Panc1 (cell line): ENCODE results near the gene LAMB3. TPM values are rescaled to one million over a fixed set of nuclear protein-coding genes. Genes with fewer than 3 reads are reported as not detected.
A peak's percentile ranks its signal among the peaks of the same experiment; 100 is the strongest.

Experiments used
- ATAC-seq: fragments of 200-7000 bp; cut with Tn5 transposase; 2 replicates; pipeline ENCODE4 v1.9.1; 2020; ENCODE audit warnings: mild to moderate bottlenecking, moderate library complexity
- BruUV-seq: library from RNA; stranded (reverse); fragments of 400-500 nt; replicated peaks from 2 replicates; lab custom pipeline; 2021; lab: Mats Ljungman, UMichigan
- CTCF ChIA-PET: fragments of 300-600 bp; sonication (Branson Sonifier 250); formaldehyde crosslinking; loops from one replicate; lab custom pipeline; 2022; ENCODE audit warnings: antibody characterized with exemption; lab: Charles Lee
- POLR2A ChIA-PET: fragments of 300-600 bp; sonication (Branson Sonifier 250); formaldehyde crosslinking; loops from one replicate; lab custom pipeline; 2022; ENCODE audit warnings: antibody characterized with exemption; lab: Charles Lee
- DNase-seq: peaks from one replicate; pipeline ENCODE4 v3.0.0-alpha.2; 2010; ENCODE audit warnings: low read depth, low spot score
- H3K27ac ChIP-seq: 2 replicates; pipeline ENCODE4 v1.5.1; 2011; ENCODE audit warnings: mild to moderate bottlenecking, low read length, inconsistent platforms
- H3K27me3 ChIP-seq: fragments of 200-500 bp; sonication (Bioruptor generic); 2 replicates; pipeline ENCODE4 v1.6.0; 2014; ENCODE audit warnings: low read length, inconsistent platforms; ENCODE audit not compliant: control insufficient read depth, insufficient read depth
- H3K36me3 ChIP-seq: fragments of 200-500 bp; sonication (Bioruptor generic); 2 replicates; pipeline ENCODE4 v1.5.1; 2014; ENCODE audit warnings: inconsistent platforms, mild to moderate bottlenecking, low read length, moderate library complexity; ENCODE audit not compliant: control insufficient read depth, insufficient read depth
- H3K4me1 ChIP-seq: 2 replicates; pipeline ENCODE4 v1.5.1; 2011; ENCODE audit warnings: inconsistent platforms, mild to moderate bottlenecking, low read length, moderate library complexity; ENCODE audit not compliant: control insufficient read depth, insufficient read depth
- H3K4me3 ChIP-seq, 2 experiments: 2 replicates each; pipeline ENCODE4 v1.5.1; 2011 to 2012; ENCODE audit warnings: low read depth in 2 of 2, low read length in 2 of 2, mild to moderate bottlenecking in 2 of 2, inconsistent platforms in 1 of 2, moderate library complexity in 1 of 2
- H3K9me3 ChIP-seq: fragments of 200-500 bp; sonication (Bioruptor generic); 2 replicates; pipeline ENCODE4 v1.5.1; 2014; ENCODE audit warnings: low read depth, mild to moderate bottlenecking, inconsistent platforms, low read length, moderate library complexity; ENCODE audit not compliant: control insufficient read depth, insufficient read depth
- POLR2AphosphoS5 ChIP-seq: IDR thresholded peaks from 2 replicates; pipeline ENCODE4 v1.6.1; 2012; ENCODE audit warnings: mild to moderate bottlenecking, low read depth, low read length, moderate library complexity
- SIN3A ChIP-seq: IDR thresholded peaks from 2 replicates; pipeline ENCODE4 v1.6.1; 2012; ENCODE audit warnings: low read depth, mild to moderate bottlenecking, low read length, moderate library complexity, borderline replicate concordance; ENCODE audit not compliant: insufficient read depth
- TCF7L2 ChIP-seq: IDR thresholded peaks from 2 replicates; pipeline ENCODE4 v1.6.1; 2011; ENCODE audit warnings: mild to moderate bottlenecking, low read depth, low read length, inconsistent platforms
- in situ Hi-C: cut with HindIII; loops from 2 replicates; pipeline ENCODE4 v1.10.0; 2016; ENCODE audit warnings: low sequenced_read_pairs, low pct_unique_long_range_greater_than_20kb
- intact Hi-C: fragments of 100-400 bp; cut with micrococcal nuclease; formaldehyde crosslinking; loops from one replicate; pipeline ENCODE4 v1.10.0; 2022; ENCODE audit not compliant: unreplicated experiment
- total RNA-seq: library from RNA; stranded (reverse); gene quantifications from one replicate; pipeline ENCODE4 v1.2.1, GENCODE V29; 2021; ENCODE audit not compliant: unreplicated experiment
- TF ChIP-seq, protein P1 (sequence below): fragments of 450-650 bp; IDR thresholded peaks from 2 replicates; pipeline ENCODE4 v1.5.1; 2017; ENCODE audit warnings: mild to moderate bottlenecking
- TF ChIP-seq, protein P2 (sequence below), 2 experiments: IDR thresholded peaks; 2 replicates each; pipeline ENCODE4 v1.6.1; 2011 to 2012; ENCODE audit warnings: low read depth in 2 of 2, control low read depth in 1 of 2, low read length in 1 of 2, mild to moderate bottlenecking in 1 of 2, moderate library complexity in 1 of 2; ENCODE audit not compliant: insufficient read depth in 1 of 2

The LAMB3 gene
- total RNA-seq, 1 experiment from 2014 or later = 0.85 TPM

DNA sequence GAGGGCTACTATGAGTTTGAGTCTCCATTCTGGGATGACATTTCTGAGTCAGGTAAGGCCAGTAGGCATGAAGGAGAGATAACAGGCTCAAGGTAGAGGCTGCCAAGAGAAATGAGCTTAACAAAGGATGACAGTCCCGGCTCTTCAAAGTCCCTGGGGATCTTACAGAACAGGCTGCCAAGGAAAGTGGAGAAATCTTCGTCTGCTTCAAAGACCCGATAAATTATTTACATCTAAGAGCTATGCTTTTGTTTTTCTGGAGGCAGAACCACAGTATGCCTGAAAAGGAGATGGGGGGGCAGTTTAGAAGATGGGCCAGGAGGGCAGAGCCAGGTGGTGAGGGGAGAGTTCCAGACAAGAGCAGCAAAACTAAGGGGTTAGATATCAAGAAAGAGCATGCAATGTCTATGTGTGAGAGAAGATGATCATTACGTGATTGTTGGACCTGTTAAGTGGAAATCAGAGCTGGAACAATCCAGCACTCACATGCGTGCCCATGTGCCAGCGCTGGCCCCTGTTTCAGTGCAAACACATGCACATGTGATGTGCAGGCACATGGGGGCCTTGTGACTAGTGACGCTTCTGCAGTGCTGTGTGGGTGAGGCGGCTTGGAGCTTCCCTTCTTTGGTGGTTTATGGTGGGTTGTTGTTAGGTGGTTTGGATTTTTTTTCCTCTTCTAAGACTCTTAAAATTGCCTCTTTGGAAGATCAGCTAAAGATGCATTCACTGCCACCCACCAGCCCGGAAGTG, 43.0 kb downstream of the LAMB3 start:
- intact Hi-C loops = no loop called here
- TF ChIP-seq POLR2AphosphoS5 (no peak), SIN3A (no peak), TCF7L2 (no peak)
- TF ChIP-seq, protein P1, sequence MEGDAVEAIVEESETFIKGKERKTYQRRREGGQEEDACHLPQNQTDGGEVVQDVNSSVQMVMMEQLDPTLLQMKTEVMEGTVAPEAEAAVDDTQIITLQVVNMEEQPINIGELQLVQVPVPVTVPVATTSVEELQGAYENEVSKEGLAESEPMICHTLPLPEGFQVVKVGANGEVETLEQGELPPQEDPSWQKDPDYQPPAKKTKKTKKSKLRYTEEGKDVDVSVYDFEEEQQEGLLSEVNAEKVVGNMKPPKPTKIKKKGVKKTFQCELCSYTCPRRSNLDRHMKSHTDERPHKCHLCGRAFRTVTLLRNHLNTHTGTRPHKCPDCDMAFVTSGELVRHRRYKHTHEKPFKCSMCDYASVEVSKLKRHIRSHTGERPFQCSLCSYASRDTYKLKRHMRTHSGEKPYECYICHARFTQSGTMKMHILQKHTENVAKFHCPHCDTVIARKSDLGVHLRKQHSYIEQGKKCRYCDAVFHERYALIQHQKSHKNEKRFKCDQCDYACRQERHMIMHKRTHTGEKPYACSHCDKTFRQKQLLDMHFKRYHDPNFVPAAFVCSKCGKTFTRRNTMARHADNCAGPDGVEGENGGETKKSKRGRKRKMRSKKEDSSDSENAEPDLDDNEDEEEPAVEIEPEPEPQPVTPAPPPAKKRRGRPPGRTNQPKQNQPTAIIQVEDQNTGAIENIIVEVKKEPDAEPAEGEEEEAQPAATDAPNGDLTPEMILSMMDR = no peak
- TF ChIP-seq, protein P2, sequence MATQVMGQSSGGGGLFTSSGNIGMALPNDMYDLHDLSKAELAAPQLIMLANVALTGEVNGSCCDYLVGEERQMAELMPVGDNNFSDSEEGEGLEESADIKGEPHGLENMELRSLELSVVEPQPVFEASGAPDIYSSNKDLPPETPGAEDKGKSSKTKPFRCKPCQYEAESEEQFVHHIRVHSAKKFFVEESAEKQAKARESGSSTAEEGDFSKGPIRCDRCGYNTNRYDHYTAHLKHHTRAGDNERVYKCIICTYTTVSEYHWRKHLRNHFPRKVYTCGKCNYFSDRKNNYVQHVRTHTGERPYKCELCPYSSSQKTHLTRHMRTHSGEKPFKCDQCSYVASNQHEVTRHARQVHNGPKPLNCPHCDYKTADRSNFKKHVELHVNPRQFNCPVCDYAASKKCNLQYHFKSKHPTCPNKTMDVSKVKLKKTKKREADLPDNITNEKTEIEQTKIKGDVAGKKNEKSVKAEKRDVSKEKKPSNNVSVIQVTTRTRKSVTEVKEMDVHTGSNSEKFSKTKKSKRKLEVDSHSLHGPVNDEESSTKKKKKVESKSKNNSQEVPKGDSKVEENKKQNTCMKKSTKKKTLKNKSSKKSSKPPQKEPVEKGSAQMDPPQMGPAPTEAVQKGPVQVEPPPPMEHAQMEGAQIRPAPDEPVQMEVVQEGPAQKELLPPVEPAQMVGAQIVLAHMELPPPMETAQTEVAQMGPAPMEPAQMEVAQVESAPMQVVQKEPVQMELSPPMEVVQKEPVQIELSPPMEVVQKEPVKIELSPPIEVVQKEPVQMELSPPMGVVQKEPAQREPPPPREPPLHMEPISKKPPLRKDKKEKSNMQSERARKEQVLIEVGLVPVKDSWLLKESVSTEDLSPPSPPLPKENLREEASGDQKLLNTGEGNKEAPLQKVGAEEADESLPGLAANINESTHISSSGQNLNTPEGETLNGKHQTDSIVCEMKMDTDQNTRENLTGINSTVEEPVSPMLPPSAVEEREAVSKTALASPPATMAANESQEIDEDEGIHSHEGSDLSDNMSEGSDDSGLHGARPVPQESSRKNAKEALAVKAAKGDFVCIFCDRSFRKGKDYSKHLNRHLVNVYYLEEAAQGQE (IDR thresholded peaks at IDR 0.05; ENCODE audit: insufficient read depth in 1 of 2, low read depth in 2 of 2, low read length in 1 of 2) = no peak
- Histone ChIP-seq H3K4me1 (no peaks in the 10 kb centered on the region), H3K4me3 (no peak overlapping the region), H3K36me3 (no peaks in the 10 kb centered on the region), H3K27ac (no peak overlapping the region), H3K27me3 (no peaks in the 10 kb centered on the region; the same call in 1 of the 2 replicates), H3K9me3 (no peaks in the 10 kb centered on the region)
- ATAC-seq (no peak), DNase-seq (no peak)
- in situ Hi-C loops = no loop called here
- CTCF ChIA-PET = interaction anchor here (0.8 kb wide), 1 partner anchor 40 kb away, joined by 3 read pairs; no protein-coding TSS in a partner anchor
- POLR2A ChIA-PET = no interaction called here
- BruUV-seq = no TSS peak

DNA sequence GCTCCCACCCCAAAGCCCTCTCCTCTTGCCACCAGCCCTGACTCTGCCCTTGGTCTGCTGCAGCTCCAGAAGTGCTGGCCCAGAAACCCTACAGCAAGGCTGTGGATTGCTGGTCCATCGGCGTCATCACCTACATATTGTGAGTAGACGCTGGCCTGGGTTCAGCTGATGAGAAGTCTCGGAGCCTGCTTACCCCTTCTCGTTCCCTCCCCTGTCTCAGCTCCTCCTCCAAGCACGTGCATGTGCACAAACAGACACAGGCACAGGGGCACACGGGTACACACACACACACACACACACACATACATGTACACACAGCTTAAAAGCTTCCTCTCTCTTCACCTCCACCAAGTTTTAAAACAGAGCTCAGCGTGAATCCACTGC, 44.4 kb downstream of the LAMB3 start:
- Histone ChIP-seq H3K27ac (no peak overlapping the region), H3K36me3 (no peaks in the 10 kb centered on the region), H3K27me3 (no peaks in the 10 kb centered on the region; the same call in 1 of the 2 replicates), H3K4me1 (no peaks in the 10 kb centered on the region), H3K9me3 (no peaks in the 10 kb centered on the region), H3K4me3 (no peak overlapping the region)
- CTCF ChIA-PET = no interaction called here
- DNase-seq = no peak
- POLR2A ChIA-PET = no interaction called here
- no peak for TF ChIP-seq POLR2AphosphoS5
- TF ChIP-seq SIN3A = no peak
- TF ChIP-seq, protein P2 (IDR thresholded peaks at IDR 0.05; ENCODE audit: insufficient read depth in 1 of 2, low read depth in 2 of 2, low read length in 1 of 2) = no peak
- no peak for TF ChIP-seq TCF7L2
- ATAC-seq = 0 out of 2 replicates have a peak, but pooled peaks have one; percentile 26
- intact Hi-C loops = no loop called here
- BruUV-seq = no TSS peak
- in situ Hi-C loops = no loop called here
